GM21529 (cell line): ENCODE results near the gene MYO1D.
A peak's percentile ranks its signal among the peaks of the same experiment; 100 is the strongest.
"Not testable (repeated sequence)": the region's sequence is repeated elsewhere in the genome, so short reads cannot be mapped to it uniquely, and the experiment has no call there.

Experiments used
- ATAC-seq: cut with Tn5 transposase; IDR thresholded peaks from one replicate; pipeline ENCODE4 v1.9.1; 2021; ENCODE audit not compliant: unreplicated experiment

MYO1D gene

DNA sequence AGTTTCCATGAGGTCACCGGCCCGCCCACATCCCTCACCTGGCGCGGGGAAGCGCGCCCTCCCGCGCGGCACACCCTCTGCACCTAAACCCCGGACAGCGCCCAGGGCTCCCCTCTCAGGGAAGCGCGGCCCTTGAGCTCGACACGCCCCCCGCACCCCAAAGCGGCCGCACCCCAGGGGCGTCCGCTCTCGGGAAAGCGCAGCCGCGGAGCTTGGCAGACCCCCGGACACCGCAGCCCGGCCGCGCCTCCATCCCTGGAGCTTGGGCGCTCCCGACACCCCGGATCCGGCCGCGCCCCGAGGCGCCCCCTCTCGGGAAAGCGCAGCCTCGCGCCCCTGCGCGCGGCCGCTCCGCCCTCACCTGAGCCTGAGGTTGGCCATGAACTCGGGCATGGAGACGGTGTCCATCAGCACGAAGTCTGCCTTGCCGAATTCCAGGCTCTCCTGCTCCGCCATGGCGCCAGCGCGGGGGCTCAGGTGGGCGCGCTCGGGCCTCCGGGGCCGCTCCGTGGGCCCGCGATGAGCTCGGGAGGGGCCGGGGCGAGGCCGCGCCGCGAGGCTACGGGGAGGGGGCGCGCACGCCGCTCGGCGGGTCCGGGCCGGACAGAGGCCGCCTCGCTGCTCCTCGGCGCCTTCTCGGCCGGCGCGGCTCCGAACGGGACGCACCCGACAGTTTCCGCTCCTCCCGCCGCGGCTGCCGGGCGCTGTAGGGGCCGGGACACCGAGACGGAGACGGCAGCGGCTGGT is at the start of gene MYO1D:
Gene MYO1D, minus strand, starts transcription at position 708 of the 747 bp plus-strand sequence. Its CDS starts 252 bp downstream, at position 456.
- ATAC-seq: peak; percentile 60

DNA sequence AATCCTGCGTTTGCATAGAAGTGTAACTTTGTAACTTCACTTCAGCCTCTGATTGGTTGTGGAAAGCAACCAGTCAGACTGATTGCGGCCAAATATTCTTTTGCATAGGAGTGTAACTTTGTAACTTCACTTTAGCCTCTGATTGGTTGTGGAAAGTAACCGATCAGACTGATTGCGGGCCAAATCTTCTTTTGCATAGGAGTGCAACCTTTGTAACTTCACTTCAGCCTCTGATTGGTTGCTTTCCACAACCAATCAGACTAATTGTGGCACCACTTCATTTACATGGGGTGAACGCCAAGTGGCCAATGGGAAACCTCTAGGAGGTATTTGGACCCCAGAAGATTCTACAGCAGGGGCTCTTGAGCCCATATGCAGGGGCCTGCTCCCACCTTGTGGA is 49.3 kb upstream of the MYO1D start:
- no peak for ATAC-seq

DNA sequence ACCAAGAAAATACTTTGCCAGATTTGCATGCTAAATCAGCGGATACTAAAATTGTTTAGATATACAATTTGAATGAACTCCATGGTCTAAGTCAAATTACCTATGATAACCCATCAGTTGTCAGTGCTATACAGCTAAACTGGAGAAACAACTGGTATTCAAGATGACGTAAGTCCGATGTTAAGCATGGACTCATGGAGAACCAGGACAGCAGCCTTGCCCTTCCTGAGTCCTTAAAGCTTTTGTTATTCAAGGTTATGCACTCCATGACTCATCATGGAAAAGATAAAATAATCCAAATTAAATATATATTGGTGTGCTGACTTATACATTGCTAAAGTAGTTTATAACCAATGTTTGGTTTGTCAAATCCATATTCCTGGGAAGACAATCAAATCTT is 47.0 kb upstream of the MYO1D start:
- not testable (repeated sequence) for ATAC-seq

DNA sequence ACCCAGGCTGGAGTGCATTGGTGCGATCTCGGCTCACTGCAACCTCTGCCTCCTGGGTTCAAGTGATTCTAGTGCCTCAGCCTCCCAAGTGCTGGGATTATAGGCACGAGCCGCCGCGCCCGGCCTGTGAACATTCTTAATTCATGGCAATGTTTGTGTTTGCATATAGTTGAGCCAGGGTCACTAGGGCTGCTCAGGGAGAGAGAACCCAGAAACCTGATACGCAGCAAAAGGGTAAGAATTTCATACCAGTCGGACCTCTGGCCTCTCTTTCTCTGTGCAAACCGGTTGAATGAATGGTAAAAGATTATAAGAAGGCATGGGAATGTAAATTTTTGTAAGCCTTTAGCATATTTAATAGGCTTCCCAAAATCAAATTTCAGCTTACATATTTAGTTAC is 44.1 kb upstream of the MYO1D start:
- ATAC-seq: no peak

DNA sequence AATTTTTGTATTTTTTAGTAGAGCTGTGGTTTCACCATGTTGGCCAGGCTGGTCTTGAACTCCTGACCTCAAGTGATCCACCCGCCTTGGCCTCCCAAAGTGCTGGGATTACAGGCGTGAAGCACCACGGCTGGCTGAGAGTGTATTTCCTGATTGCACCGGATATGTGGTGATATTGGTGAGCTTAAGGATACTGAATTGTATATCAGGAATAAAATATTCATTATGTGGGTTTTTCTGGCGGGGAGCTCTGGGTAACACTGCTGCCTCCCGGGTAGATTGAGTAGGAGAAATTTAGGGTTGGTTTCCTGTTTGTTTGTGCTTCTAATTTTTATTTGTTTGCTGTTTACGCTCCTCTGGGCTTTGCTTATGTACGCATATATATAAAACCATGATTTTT is 43.4 kb upstream of the MYO1D start:
- ATAC-seq: no peak

DNA sequence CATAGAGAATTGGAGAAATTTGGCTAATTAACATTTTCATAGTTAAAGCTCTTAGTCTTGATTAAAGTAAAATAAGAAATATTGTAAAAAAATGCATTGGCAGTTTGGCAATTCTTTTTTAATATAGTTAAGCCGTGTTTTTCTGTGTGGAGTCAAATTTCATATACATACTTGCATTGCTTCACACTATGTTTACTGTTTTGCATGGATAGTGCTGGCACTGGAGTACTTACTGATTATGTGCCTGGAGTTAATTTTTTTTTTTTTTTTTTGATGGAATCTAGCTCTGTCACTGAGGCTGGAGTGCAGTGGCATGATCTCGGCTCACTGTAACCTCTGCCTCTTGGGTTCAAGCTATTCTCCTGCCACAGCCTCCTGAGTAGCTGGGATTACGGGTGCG is 43.0 kb upstream of the MYO1D start:
- ATAC-seq: not testable (repeated sequence)

DNA sequence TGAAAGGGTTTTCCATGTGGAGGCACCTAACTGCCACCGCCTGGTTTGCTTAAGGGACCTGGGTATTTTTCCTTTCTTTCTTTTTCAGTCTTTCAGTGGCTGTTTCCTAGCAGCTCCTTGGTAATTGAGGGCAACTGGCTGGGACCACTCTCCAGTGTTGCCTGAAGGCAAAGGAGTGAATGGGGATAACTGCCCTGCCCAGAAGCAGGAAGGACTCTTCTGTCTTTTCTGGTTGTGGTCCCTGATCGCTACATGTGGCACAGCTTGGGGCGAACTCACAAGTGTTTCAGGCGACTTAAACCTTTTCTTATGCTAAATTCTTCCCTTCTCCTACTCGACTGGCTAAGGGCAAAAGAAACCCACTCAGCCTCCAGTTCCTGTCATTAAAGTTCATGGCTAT is 40.9 kb upstream of the MYO1D start:
- ATAC-seq: no peak

DNA sequence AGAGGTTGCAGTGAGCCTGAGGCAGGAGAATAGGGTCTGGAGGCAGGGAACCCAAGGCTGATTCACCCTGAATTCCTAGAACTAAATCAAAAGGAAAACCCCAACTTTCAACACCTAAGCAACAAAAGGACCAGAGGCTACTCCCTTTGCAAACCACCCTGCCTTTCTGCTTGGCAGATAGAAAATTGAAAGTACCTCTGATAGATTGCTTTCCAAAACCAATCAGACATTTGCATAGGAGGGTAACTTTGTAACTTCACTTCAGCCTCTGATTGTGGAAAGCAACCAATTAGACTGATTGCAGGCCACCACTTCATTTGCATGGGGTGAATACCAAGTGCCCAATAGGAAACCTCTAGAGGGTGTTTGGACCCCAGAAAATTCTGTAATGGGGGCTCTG is 40.2 kb upstream of the MYO1D start:
- no peak for ATAC-seq

DNA sequence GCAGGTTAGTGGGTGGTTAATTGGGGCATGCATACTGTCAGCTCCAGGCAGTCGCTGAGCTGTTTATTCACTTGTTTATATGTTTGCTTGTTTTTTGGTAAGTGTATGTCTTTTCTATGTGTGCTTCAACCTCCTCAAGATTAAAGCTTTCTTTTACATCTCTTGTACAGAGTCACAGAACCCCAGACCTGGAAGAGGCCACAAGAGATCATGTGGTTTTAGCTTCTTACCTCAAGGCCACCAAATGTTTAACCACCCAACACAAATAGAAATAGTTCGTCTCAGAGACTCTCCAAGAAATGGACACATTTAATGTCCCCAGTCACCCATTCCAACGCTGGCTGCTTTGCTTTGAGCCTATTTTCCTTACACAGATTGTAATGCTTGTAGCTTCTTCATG is 39.2 kb upstream of the MYO1D start:
- ATAC-seq: no peak

DNA sequence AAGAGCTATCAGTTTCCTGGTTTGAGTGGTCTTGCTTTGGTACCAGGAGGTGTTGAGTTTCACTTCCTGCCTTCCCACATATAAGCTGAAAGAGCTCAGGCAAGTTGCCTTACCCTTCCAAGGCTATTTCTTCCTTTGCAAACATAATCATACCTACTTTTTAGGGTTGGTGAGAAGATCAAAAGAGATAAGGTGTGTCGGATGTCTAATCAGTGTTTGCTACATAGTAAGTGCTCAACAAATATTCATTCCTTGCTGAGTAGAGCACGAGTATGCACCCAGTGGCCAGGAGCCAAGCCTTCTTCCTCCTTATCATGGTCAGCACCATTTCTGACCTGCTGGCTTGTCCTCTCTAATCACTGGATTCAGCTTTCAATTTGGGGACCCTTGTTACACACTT is 38.3 kb upstream of the MYO1D start:
- ATAC-seq: no peak

DNA sequence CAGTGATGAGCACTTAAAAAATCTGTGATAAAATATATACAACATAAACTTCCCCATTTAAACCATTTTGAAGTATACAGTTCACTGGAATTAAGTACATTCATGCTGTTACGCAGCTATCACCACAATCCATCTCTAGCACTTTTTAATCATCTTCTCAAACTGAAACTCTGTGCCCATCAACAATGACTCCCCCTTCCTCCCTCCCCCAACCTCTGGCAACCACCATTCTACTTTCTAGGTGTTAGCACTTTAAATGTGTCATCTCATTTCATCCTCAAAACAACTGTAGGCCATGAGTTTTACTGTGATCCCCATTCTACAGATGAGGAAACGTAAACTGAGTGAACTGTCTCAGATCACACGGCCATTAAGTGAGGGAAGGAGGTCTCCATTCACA is 37.3 kb upstream of the MYO1D start:
- no peak for ATAC-seq

DNA sequence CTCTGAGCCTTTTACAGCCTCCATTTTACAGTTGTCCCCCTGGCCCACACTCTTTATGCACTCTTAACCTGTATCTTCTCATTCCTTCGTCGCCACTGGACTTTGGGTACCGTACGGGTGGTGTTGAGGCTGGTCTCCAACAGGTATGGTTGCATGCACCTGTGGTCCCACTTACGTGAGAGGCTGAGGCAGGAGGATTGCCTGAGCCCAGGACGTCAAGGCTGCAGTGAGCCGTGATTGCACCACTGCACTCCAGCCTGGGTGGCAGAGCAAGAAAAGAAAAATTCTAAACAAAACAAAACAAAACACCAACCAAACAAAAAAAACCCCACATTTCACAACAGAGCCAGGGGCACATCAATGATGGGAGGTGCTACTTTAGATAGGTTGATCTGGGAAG is 36.7 kb upstream of the MYO1D start:
- ATAC-seq: no peak

DNA sequence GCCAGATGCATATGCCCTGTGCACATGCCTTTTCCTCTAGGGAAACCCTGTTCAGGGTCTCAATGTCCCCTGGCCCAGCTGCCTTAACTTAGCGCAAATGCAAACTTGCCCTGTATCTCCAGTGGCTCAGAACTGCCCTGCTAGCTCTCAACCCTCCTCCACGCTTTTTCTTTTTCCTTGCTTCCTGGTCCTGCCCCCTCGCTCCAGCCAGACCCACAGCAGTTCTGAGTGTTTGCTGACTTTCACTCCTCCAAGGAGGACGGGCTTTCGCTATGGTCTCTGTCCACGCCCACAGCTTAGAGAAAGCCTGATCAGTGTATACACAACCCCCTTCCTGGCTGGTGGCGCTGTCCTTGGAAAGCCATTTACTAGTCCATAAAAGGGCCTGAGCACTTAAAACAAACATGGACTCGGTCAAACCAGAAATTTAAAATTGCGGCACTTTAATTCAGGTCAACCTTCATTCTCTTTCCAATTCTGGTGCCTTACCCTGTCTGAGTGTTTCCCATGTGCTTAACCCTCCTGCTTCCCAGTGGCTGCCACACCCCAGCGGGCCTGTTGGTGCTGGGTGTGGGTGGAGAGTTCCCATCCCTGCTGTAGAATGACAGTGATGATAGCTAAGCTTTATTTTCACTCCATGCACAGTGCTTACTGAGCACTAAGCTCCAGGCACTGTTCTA is 35.4 kb upstream of the MYO1D start:
- ATAC-seq: no peak

DNA sequence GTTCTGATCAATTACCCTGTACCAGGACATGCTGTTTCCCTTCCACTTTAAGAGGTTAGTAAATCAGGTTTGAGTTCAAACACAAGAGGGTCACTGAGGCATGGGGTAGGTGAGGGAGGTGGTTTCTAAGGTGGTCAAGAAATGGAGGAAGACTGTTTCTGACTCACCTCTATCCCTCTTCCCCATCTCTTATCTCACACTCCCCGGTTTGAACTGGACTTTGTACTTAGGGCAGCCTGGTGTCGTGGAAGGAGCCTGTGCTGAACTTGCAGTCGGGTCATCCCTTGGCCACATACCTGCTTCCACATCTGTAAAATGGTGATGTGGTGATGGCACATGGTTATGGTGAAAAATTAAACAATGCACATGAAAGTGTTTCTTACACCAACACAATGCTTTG is 33.8 kb upstream of the MYO1D start:
- no peak for ATAC-seq

DNA sequence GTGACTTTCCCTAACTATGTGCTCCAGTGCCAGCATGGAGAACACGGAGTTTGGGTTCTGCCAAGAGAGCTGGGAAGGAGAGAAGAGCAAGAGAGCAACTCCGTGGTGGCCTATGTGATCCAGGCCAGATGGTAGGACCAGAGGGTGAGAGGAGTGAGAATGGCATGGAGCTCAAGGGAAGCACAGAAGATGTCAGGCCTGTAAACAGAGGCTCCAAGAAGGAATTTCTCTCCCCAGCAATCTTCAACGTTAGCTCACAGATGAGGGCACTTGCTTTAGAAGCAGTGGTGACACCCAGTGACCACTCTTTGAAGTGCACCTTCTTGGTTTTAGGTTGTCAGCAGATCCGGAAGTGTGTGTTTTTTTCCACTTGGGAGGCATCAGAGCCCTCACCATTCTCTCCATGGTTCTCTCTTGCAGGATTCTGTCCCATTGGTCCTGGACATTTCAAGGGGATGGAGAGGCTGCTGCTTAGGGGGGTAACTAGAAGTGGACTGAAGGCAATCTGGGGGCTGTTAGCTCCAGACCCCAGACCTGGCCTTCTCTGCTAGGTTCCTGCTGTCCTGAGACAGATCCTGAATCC is 33.0 kb upstream of the MYO1D start:
- peak; percentile 57 for ATAC-seq

DNA sequence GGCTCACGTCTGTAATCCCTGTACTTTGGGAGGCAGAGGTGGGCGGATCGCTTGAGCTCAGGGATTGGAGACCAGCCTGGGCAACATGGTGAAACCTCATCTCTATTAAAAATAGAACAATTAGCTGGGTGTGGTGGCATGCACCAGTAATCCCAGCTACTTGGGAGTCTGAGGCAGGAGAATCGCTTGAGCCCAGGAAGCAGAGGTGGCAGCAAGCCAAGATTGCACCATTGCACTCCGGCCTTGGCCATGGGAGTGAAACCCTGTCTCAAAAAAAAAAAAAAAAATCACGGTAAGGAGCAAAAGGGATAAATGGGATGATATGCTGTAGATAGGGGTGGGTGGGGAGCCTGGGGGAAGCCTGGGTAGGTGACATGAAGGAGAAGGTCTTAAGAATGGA is 30.7 kb upstream of the MYO1D start:
- ATAC-seq: no peak

DNA sequence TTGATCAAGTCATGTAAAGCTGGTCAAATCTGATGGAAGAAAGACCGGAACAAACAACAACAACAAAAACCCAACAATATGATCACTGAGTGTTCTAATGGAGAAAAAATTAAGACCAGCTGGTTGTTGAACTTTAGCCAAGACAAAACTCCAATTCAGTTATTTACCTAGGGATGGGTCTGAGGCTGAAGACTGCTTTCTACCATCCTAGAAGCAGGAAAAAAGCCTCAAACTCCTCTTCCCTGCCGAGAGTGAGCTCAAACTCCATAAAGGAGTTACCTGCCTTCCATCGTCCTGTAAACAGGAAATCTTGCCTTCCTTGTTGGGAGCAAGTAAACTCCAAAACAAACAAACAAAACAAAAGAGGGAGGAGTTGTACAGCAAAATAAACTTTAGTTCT is 28.0 kb upstream of the MYO1D start:
- ATAC-seq: no peak

DNA sequence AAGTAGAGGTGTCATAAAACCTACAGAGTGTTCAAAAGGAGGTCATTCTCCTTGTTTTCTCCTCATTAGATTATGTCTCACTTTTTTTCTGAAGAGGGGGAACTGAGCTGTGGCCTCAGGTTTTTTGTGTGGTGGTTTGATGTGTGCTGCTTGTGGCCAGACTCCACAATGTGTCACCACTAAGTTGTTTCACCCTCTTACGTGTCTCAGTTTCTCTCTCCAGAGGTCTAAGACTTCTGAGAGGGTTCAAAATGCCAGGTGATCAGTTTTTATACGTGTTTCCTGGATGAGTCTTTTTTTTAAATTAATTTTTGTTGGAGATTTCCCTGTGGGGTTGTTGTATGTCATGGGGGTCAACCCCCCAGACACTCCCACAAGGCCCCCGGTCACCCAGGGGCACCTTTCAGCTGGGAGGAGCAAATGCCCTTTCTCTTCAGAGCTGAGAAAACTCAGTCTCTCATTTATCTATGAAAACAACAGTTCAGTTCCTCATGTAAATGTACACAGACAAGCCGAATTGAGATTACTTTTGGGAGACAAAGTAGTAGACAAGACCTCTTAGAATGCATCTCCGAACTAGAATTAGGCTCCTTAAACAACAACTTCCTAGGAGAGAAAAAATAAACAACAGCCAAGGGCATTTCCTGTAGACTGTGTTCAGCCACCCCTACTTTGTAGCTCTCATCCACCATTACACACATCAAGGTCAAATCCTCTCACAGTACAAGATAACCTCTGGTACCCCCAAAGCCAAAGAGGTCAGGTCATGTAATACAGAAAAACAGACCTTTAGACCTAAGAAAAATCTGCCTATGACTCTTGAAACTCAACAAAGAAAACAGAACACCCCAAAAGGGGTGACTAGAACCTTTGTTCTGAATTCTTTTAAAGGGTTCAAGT is 27.1 kb upstream of the MYO1D start:
- no peak for ATAC-seq

DNA sequence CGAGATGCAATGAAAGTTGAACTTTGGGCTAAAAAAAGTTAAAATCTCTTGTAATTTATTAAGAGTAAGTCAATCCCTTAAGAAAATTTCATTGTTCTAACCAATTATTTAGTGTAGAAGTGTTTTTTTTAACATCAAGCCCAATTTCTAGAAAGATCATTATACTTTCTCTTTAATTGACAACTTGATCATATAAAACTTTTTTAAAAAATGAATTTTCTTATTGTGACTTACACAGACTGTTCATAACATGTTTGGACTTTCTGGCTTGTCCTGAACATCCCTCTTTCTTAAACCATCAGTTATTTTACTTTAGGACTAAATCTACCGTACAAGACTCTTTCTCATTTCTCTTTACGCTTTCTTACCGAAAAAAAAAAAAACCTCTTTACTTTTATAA is 24.8 kb upstream of the MYO1D start:
- ATAC-seq: no peak

DNA sequence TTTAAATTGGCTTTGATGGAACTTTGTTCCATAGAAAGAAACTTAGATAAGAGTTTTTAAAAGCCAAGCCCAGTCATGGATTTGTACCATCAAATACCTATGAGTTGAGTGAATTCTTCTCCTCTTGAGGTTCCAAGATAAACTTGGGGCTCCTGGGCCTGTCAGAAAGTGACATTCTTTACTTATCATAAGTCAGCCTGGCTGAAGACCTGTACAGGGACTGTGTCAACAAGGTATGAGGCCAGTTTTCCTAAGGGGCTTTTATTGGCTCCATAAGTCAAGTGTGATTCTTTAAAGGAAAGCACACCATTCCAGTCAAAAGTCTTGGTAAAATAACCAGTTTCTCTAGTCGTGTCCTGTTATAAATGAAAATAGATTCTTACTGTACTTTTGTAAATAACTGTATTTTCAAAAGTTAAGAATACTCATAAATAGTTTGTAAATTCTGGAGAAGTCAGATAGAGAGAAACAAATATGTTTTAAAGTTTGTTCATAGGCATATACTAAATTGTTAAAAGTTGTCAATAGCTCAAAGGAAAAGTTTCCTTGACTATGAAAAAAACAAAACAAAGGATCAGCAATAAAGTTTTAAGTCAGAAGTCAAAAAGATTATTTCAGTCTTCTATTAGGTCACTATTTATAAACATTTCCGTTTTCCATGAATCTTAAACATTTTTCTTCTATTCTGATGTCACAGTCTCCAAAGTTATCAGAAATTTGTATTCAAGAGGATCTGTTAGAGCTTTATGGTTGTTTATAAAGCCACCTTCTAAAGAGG is 22.5 kb upstream of the MYO1D start:
- no peak for ATAC-seq
